Measurements from ENCODE around the gene BBX.

DNA sequence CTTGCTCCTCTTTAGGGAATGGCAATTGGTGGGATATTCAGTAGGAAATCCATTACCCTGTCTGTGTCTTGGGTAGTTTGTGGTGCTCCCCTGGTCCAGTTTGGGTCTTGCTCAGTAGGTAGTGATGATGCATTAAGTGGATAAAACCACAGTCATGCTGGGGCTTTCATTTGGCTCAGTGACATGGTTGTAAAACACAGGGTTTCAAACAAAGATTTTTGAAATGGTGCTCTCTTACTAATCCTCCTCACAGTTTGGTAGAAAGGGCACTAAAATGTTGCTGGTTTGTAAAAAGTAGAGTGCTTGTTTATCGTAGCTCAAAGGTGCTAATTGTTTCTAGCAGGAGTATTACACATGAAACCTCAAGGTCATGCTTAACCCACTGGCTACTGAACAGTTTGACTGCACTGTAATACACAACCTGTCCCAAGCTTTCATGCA lies 22.9 kb downstream of the BBX start:
- no peak for TF ChIP-seq EZH2 (IDR thresholded peaks at IDR 0.05; ENCODE audit: borderline replicate concordance, low read depth, low read length, severe bottlenecking)
- TF ChIP-seq, protein P1, sequence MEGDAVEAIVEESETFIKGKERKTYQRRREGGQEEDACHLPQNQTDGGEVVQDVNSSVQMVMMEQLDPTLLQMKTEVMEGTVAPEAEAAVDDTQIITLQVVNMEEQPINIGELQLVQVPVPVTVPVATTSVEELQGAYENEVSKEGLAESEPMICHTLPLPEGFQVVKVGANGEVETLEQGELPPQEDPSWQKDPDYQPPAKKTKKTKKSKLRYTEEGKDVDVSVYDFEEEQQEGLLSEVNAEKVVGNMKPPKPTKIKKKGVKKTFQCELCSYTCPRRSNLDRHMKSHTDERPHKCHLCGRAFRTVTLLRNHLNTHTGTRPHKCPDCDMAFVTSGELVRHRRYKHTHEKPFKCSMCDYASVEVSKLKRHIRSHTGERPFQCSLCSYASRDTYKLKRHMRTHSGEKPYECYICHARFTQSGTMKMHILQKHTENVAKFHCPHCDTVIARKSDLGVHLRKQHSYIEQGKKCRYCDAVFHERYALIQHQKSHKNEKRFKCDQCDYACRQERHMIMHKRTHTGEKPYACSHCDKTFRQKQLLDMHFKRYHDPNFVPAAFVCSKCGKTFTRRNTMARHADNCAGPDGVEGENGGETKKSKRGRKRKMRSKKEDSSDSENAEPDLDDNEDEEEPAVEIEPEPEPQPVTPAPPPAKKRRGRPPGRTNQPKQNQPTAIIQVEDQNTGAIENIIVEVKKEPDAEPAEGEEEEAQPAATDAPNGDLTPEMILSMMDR (IDR thresholded peaks at IDR 0.05; ENCODE audit: borderline replicate concordance, extremely low read depth, low read length, poor library complexity, severe bottlenecking): no peak

Measured in DND-41 (cell line).